HL-60 (cell line): ENCODE measurements around the gene PHACTR3.

Experiments
- DNase-seq, 2 experiments: peaks; one replicate each; pipeline ENCODE4 v3.0.0-alpha.2; 2010 to 2020; ENCODE audit warnings: low read depth in 1 of 2, low spot score in 1 of 2
- H3K27ac ChIP-seq: fragments of 250-450 bp; sonication (Bioruptor Pico); replicated peaks from 2 replicates; pipeline ENCODE4 v1.5.1; 2020; ENCODE audit warnings: mild to moderate bottlenecking, moderate library complexity
- H3K27me3 ChIP-seq: fragments of 250-450 bp; sonication (Bioruptor Pico); 2 replicates; pipeline ENCODE4 v1.5.1; 2021; ENCODE audit warnings: mild to moderate bottlenecking, moderate library complexity; ENCODE audit not compliant: insufficient read depth, poor library complexity, severe bottlenecking
- H3K4me3 ChIP-seq: replicated peaks from 2 replicates; pipeline ENCODE4 v1.5.1; 2011; ENCODE audit warnings: mild to moderate bottlenecking, control low read depth, low read length; ENCODE audit not compliant: insufficient read depth
- GABPA ChIP-seq: IDR thresholded peaks from 2 replicates; pipeline ENCODE4 v1.6.1; 2012; ENCODE audit warnings: low read depth
- POLR2AphosphoS5 ChIP-seq: IDR thresholded peaks from 2 replicates; pipeline ENCODE4 v1.6.1; 2012; ENCODE audit warnings: low read depth
- SPI1 ChIP-seq: IDR thresholded peaks from 2 replicates; pipeline ENCODE4 v1.6.1; 2012; ENCODE audit warnings: low read depth, mild to moderate bottlenecking, borderline replicate concordance
- TF ChIP-seq, protein P1 (sequence below): IDR thresholded peaks from 2 replicates; pipeline ENCODE4 v1.6.1; 2012; ENCODE audit warnings: low read depth; ENCODE audit not compliant: insufficient replicate concordance
- TF ChIP-seq, protein P2 (sequence below): IDR thresholded peaks from one replicate; pipeline ENCODE4 v1.5.1; 2011; ENCODE audit warnings: low read length, control low read depth, inconsistent platforms; ENCODE audit not compliant: insufficient read depth

Gene PHACTR3

DNA sequence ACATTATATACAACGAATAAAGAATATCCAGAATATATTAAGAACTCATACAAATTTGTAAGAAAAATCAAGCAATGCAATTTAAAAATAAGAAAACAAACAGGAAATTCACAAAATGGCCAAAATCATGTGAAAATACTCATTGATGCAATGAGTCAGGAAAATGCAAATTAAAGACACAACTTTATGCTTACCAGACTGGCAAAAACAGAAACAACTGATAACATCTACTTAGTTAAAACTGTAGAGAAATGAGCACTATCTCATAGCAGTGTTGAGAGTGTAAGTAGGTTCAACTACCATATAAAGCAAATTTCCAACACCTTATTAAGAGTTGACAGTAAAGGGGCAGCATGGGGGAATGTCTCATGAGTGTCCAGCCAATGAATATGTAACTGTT lies 266.8 kb downstream of the PHACTR3 start:
- Histone ChIP-seq H3K27ac (no peak overlapping the region), H3K4me3 (no peak overlapping the region), H3K27me3 (no peaks in the 10 kb centered on the region)
- TF ChIP-seq, protein P1, sequence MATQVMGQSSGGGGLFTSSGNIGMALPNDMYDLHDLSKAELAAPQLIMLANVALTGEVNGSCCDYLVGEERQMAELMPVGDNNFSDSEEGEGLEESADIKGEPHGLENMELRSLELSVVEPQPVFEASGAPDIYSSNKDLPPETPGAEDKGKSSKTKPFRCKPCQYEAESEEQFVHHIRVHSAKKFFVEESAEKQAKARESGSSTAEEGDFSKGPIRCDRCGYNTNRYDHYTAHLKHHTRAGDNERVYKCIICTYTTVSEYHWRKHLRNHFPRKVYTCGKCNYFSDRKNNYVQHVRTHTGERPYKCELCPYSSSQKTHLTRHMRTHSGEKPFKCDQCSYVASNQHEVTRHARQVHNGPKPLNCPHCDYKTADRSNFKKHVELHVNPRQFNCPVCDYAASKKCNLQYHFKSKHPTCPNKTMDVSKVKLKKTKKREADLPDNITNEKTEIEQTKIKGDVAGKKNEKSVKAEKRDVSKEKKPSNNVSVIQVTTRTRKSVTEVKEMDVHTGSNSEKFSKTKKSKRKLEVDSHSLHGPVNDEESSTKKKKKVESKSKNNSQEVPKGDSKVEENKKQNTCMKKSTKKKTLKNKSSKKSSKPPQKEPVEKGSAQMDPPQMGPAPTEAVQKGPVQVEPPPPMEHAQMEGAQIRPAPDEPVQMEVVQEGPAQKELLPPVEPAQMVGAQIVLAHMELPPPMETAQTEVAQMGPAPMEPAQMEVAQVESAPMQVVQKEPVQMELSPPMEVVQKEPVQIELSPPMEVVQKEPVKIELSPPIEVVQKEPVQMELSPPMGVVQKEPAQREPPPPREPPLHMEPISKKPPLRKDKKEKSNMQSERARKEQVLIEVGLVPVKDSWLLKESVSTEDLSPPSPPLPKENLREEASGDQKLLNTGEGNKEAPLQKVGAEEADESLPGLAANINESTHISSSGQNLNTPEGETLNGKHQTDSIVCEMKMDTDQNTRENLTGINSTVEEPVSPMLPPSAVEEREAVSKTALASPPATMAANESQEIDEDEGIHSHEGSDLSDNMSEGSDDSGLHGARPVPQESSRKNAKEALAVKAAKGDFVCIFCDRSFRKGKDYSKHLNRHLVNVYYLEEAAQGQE: no peak
- DNase-seq: no peak

DNA sequence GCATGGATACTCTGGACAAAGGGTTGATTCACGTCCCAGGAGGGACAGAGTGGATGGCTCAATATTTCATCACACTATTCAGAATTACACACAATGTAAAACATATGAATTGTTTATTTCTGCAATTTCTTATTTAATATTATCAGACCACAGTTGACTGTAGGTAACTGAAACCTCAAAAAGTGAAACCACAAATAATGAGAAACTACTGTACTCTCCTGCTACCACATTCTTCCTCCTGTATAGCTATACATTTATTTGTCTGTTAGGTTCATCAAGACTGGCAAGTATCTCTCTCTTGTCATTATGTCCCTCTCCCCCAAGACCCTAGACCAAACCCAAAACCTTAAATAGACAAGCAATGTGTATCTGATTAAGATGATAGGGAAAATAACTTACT lies 269.1 kb downstream of the PHACTR3 start:
- no peak overlapping the region for H3K27ac ChIP-seq
- TF ChIP-seq GABPA (no peak), SPI1 (no peak), POLR2AphosphoS5 (no peak)
- TF ChIP-seq, protein P1: no peak
- TF ChIP-seq, protein P2, sequence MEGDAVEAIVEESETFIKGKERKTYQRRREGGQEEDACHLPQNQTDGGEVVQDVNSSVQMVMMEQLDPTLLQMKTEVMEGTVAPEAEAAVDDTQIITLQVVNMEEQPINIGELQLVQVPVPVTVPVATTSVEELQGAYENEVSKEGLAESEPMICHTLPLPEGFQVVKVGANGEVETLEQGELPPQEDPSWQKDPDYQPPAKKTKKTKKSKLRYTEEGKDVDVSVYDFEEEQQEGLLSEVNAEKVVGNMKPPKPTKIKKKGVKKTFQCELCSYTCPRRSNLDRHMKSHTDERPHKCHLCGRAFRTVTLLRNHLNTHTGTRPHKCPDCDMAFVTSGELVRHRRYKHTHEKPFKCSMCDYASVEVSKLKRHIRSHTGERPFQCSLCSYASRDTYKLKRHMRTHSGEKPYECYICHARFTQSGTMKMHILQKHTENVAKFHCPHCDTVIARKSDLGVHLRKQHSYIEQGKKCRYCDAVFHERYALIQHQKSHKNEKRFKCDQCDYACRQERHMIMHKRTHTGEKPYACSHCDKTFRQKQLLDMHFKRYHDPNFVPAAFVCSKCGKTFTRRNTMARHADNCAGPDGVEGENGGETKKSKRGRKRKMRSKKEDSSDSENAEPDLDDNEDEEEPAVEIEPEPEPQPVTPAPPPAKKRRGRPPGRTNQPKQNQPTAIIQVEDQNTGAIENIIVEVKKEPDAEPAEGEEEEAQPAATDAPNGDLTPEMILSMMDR: no peak
- H3K27me3 ChIP-seq: no peaks in the 10 kb centered on the region

DNA sequence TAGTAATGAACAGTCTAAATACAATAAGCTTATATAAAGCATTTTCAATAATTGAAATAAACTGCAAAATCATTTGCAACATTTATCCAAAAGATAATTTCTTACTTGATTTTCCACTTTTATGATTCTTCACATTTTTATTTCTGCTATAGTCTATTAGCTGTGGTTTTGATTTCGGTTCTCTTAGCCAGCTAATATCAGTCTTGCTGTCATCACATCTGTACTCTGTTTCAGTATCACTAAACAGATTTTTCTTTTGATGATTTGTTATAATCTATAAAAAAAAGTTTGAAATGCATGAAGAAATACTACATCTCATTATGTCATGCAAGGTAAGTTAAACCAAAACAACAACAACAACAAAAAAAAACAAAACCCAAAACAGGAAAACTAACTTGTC lies 275.9 kb downstream of the PHACTR3 start:
- no peak for TF ChIP-seq SPI1
- TF ChIP-seq, protein P2: no peak
- no peak for TF ChIP-seq POLR2AphosphoS5
- TF ChIP-seq GABPA: no peak
- TF ChIP-seq, protein P1: no peak
- Histone ChIP-seq H3K27ac (no peak overlapping the region), H3K27me3 (peaks cover 2% of the 10 kb centered on the region), H3K4me3 (no peak overlapping the region)
- no peak for DNase-seq

More for the DNA sequence above, 269.1 kb downstream of the PHACTR3 start:
- no peak overlapping the region for H3K4me3 ChIP-seq
- no peak for DNase-seq

DNA sequence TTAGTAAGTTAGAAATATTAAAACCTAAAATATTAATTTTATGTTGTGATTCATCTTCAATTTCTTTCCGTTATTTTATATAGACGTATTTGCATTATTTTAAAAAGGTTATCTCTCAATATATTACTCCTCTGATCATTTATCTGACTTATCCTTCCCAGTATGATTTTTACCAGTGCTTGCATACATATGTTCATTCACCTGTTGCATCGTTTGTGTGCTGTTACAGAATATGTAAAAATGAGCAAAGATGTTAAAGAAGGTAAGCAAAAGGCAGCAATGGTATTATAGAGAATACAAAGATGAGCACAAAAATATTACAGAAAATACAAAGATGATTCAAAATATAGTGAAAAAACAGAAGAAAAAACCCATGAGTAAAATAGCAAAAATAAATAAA lies 280.2 kb downstream of the PHACTR3 start:
- no peak overlapping the region for H3K27ac ChIP-seq
- H3K27me3 ChIP-seq: peaks cover 2% of the 10 kb centered on the region
- H3K4me3 ChIP-seq: no peak overlapping the region
- TF ChIP-seq, protein P1: no peak
- TF ChIP-seq SPI1 (no peak), GABPA (no peak), POLR2AphosphoS5 (no peak)
- no peak for DNase-seq
